ENCODE results near the gene RNF180. TPM values are rescaled to one million over a fixed set of nuclear protein-coding genes. Genes with fewer than 3 reads are reported as not detected.

The RNF180 gene
- total RNA-seq, 4 donors from 2014 or later: 1.9 to 8.0 (median 3.2) TPM

DNA sequence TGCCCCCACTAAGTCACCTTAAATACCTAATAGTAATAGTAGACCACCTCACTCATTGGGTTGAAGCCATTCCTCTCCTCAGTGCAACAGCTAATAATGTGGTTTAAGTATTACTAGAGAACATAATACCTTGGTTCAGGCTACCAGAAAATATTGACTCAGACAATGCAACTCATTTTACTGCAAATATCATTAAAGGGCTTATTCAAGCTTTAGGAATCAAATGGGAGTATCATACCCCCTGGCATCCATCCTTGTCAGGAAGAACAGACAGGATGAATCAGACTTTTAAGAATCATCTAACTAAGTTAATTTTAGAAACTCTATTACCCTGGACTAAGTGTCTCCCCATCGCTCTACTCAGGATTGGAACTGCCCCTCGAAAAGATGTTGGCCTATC is 6.8 kb upstream of the RNF180 start:
- no peak for DNase-seq
- WGBS, 2 donors (ENCODE audit: low coverage in 1 of 2): 80 to 91% methylated on average over 2 of the region's 2 CpGs

GRCh38 chr5:64160201-64160600 is 5.4 kb upstream of the RNF180 start:
- intact Hi-C loops (cut with DNase I; ENCODE audit: low total_unique reads): no loop called here
- TF ChIP-seq POLR2A (IDR thresholded peaks at IDR 0.05) (no peak), EP300 (IDR thresholded peaks at IDR 0.05; ENCODE audit: low read depth) (no peak)
- H3K4me3 ChIP-seq: no peak overlapping the region
- 92 to 93% methylated on average over 4 to 6 of the region's 6 CpGs for WGBS, 2 donors (ENCODE audit: low coverage in 1 of 2)
- no peaks in the 10 kb centered on the region for H3K36me3 ChIP-seq
- in situ Hi-C loops (cut with MboI; ENCODE audit: low pct_ligation_motif_present in 1 of 4, low pct_unique_long_range_greater_than_20kb in 1 of 4, low sequenced_read_pairs in 3 of 4): loop anchor here in 1 of 4 donors (25.0 kb wide), 1 partner anchor 452 kb away; no protein-coding TSS in a partner anchor
- H3K9me3 ChIP-seq: no peaks in the 10 kb centered on the region
- peaks cover 0 to 3% (median 2%) of the 10 kb centered on the region in 4 donors for H3K4me1 ChIP-seq
- no peak overlapping the region for H3K27ac ChIP-seq
- H3K27me3 ChIP-seq: peaks cover 20% of the 10 kb centered on the region
- no peak for DNase-seq

More for the DNA sequence above, 6.8 kb upstream of the RNF180 start:
- Histone ChIP-seq H3K27ac (no peak overlapping the region), H3K9me3 (no peaks in the 10 kb centered on the region), H3K4me1 (no peaks in the 10 kb centered on the region), H3K4me3 (no peak overlapping the region), H3K36me3 (no peaks in the 10 kb centered on the region), H3K27me3 (peaks cover 7% of the 10 kb centered on the region)
- intact Hi-C loops (cut with DNase I; ENCODE audit: low total_unique reads): no loop called here
- no peak for TF ChIP-seq POLR2AphosphoS5 (IDR thresholded peaks at IDR 0.05)
- in situ Hi-C loops (cut with MboI; ENCODE audit: low pct_ligation_motif_present in 1 of 4, low pct_unique_long_range_greater_than_20kb in 1 of 4, low sequenced_read_pairs in 3 of 4): loop anchor here in 1 of 4 donors (25.0 kb wide), 1 partner anchor 453 kb away; no protein-coding TSS in a partner anchor

- in situ Hi-C loops (cut with MboI; ENCODE audit: low pct_ligation_motif_present in 1 of 4, low pct_unique_long_range_greater_than_20kb in 1 of 4, low sequenced_read_pairs in 3 of 4) (loop anchor here in 1 of 4 donors (25.0 kb wide), 1 partner anchor 451 kb away; no protein-coding TSS in a partner anchor), intact Hi-C loops (cut with DNase I; ENCODE audit: low total_unique reads) (no loop called here)
- Histone ChIP-seq H3K4me1 (peaks cover 0 to 12% (median 6%) of the 10 kb centered on the region in 4 donors), H3K27ac (no peak overlapping the region), H3K27me3 (peaks cover 32% of the 10 kb centered on the region), H3K9me3 (no peaks in the 10 kb centered on the region), H3K4me3 (no peak overlapping the region), H3K36me3 (no peaks in the 10 kb centered on the region)
- 74 to 78% methylated on average over 1 to 3 of the region's 3 CpGs for WGBS, 2 donors (ENCODE audit: low coverage in 1 of 2)
- TF ChIP-seq POLR2AphosphoS5 (IDR thresholded peaks at IDR 0.05) (no peak), POLR2A (IDR thresholded peaks at IDR 0.05) (no peak), EP300 (IDR thresholded peaks at IDR 0.05; ENCODE audit: low read depth) (no peak)
- TF ChIP-seq, protein P1, sequence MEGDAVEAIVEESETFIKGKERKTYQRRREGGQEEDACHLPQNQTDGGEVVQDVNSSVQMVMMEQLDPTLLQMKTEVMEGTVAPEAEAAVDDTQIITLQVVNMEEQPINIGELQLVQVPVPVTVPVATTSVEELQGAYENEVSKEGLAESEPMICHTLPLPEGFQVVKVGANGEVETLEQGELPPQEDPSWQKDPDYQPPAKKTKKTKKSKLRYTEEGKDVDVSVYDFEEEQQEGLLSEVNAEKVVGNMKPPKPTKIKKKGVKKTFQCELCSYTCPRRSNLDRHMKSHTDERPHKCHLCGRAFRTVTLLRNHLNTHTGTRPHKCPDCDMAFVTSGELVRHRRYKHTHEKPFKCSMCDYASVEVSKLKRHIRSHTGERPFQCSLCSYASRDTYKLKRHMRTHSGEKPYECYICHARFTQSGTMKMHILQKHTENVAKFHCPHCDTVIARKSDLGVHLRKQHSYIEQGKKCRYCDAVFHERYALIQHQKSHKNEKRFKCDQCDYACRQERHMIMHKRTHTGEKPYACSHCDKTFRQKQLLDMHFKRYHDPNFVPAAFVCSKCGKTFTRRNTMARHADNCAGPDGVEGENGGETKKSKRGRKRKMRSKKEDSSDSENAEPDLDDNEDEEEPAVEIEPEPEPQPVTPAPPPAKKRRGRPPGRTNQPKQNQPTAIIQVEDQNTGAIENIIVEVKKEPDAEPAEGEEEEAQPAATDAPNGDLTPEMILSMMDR (IDR thresholded peaks at IDR 0.05): no peak
- DNase-seq: no peak
Observed at GRCh38 chr5:64161420-64161819, 4.2 kb upstream of the RNF180 start.

DNA sequence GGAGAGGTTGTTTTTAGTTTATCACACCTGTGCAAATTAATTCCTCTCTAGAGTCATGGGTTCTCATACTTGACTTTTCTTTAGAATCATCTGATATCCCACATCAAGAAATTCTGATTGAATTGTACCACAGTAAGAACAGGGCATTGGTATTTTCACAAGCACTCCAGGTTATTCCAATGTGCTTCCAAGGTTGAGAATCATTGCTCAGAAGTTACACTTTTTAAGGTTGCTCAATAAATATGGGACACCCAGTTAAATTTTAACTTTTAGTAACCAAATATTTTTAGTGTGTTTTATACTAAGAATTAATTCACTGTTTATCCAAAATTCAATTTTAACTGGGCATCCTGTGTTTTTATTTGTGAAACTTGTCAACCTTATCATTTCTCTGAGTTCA is 2.5 kb upstream of the RNF180 start:
- H3K27me3 ChIP-seq: peaks cover 37% of the 10 kb centered on the region
- in situ Hi-C loops (cut with MboI; ENCODE audit: low pct_ligation_motif_present in 1 of 4, low pct_unique_long_range_greater_than_20kb in 1 of 4, low sequenced_read_pairs in 3 of 4) (loop anchor here in 1 of 4 donors (25.0 kb wide), 1 partner anchor 449 kb away; no protein-coding TSS in a partner anchor), intact Hi-C loops (cut with DNase I; ENCODE audit: low total_unique reads) (no loop called here)
- H3K27ac ChIP-seq: no peak overlapping the region
- H3K4me3 ChIP-seq: no peak overlapping the region
- H3K9me3 ChIP-seq: no peaks in the 10 kb centered on the region
- TF ChIP-seq, protein P1 (IDR thresholded peaks at IDR 0.05): no peak
- TF ChIP-seq EP300 (IDR thresholded peaks at IDR 0.05; ENCODE audit: low read depth) (no peak), POLR2A (IDR thresholded peaks at IDR 0.05) (no peak), POLR2AphosphoS5 (IDR thresholded peaks at IDR 0.05) (no peak)
- no peaks in the 10 kb centered on the region for H3K36me3 ChIP-seq
- H3K4me1 ChIP-seq: peaks cover 0 to 14% (median 6%) of the 10 kb centered on the region in 4 donors
- no peak for DNase-seq

- Histone ChIP-seq H3K36me3 (no peaks in the 10 kb centered on the region), H3K9me3 (no peaks in the 10 kb centered on the region), H3K27me3 (peaks cover 37% of the 10 kb centered on the region), H3K4me3 (no peak overlapping the region), H3K4me1 (peaks cover 0 to 14% (median 6%) of the 10 kb centered on the region in 4 donors), H3K27ac (no peak overlapping the region)
- DNase-seq: no peak
- intact Hi-C loops (cut with DNase I; ENCODE audit: low total_unique reads): no loop called here
- in situ Hi-C loops (cut with MboI; ENCODE audit: low pct_ligation_motif_present in 1 of 4, low pct_unique_long_range_greater_than_20kb in 1 of 4, low sequenced_read_pairs in 3 of 4): loop anchor here in 1 of 4 donors (25.0 kb wide), 1 partner anchor 449 kb away; no protein-coding TSS in a partner anchor
- TF ChIP-seq EP300 (IDR thresholded peaks at IDR 0.05; ENCODE audit: low read depth): no peak
- no peak for TF ChIP-seq POLR2AphosphoS5 (IDR thresholded peaks at IDR 0.05)
- TF ChIP-seq, protein P1 (IDR thresholded peaks at IDR 0.05): no peak
- TF ChIP-seq POLR2A (IDR thresholded peaks at IDR 0.05): no peak
- WGBS, 2 donors (ENCODE audit: low coverage in 1 of 2): 83 to 94% methylated on average over 4 of the region's 4 CpGs
Observed at GRCh38 chr5:64163746-64164145, 1.9 kb upstream of the RNF180 start.
